ENCODE measurements around the gene UHRF2. TPM values are rescaled to one million over a fixed set of nuclear protein-coding genes. Genes with fewer than 3 reads are reported as not detected.

The UHRF2 gene
- total RNA-seq, 1 experiment from 2014 or later: 45.2 TPM

DNA sequence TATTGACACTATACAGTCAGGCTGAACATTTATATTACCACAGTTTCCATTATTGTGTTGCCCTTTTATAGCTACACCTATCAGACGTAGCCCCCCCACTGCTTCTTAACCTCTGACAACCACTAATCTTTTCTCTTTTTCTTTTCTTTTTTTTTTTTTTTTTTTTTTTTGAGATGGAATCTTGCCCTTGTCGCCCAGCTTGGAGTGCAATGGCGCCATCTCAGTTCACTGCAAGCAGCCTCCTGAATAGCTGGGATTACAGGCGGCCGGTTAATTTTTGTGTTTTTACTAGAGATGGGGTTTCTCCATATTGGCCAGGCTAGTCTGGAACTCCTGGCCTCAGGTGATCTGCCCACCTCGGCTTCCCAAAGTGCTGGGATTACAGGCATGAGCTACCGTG is 75.4 kb downstream of the UHRF2 start:
- no peak overlapping the region for H4K8ac ChIP-seq (replicated peaks; ENCODE audit: insufficient read length, low read depth, low read length)
- H3K56ac ChIP-seq (ENCODE audit: insufficient read length, low read depth, low read length): no peak overlapping the region
- H3K4ac ChIP-seq (ENCODE audit: low read depth, low read length): no peak overlapping the region
- H3K4me3 Mint-ChIP-seq: no peak overlapping the region
- WGBS (ENCODE audit: extremely low coverage, insufficient read length, low lambda C conversion rate): no CpG with 5 or more reads among the region's 7 CpGs
- no peak overlapping the region for H3K4me2 ChIP-seq (ENCODE audit: insufficient read depth, insufficient read length, low read length)
- no peak overlapping the region for H3T11ph ChIP-seq (ENCODE audit: low read length)
- no peaks in the 10 kb centered on the region for H3K27me3 Mint-ChIP-seq (ENCODE audit: low read depth)
- H2AFZ ChIP-seq (ENCODE audit: low read length): no peak overlapping the region
- no peak overlapping the region for H3K14ac ChIP-seq (ENCODE audit: insufficient read depth, low read length)
- no peak overlapping the region for H4K91ac ChIP-seq (ENCODE audit: insufficient read length, low read depth, low read length)
- DNase-seq: peak; percentile 38
- H3K4me1 ChIP-seq (ENCODE audit: insufficient read depth, low read length): no peaks in the 10 kb centered on the region
- H3K27me3 ChIP-seq (ENCODE audit: insufficient read depth, low read length): no peaks in the 10 kb centered on the region
- H2BK20ac ChIP-seq (ENCODE audit: low read depth, low read length, poor library complexity, severe bottlenecking): no peak overlapping the region
- no peaks in the 10 kb centered on the region for H3K79me2 ChIP-seq (ENCODE audit: insufficient read depth, low read length)
- no peak overlapping the region for H3K9ac ChIP-seq (ENCODE audit: extremely low read depth, insufficient read length, low read length)
- peak overlapping the region in 1 of 3 experiments; percentile 35; a peak in 1 of 7 replicates for H3K27ac Mint-ChIP-seq
- no peak overlapping the region for H2BK12ac ChIP-seq (ENCODE audit: insufficient read length, low read depth, low read length)
- H3K9me3 ChIP-seq (ENCODE audit: control insufficient read depth, low read depth, low read length): no peaks in the 10 kb centered on the region
- H2BK5ac ChIP-seq (ENCODE audit: insufficient read length, low read length): no peak overlapping the region
- H3K36me3 Mint-ChIP-seq (ENCODE audit: insufficient read depth in 1 of 3, low read depth in 3 of 3): peaks cover 6 to 30% (median 29%) of the 10 kb centered on the region in 3 experiments; a peak in 6 of 7 replicates
- no peak overlapping the region for H2AK5ac ChIP-seq (ENCODE audit: insufficient read length, low read length)
- no peaks in the 10 kb centered on the region for H3K23me2 ChIP-seq (ENCODE audit: insufficient read length, low read depth, low read length, poor library complexity, severe bottlenecking)
- H3K27ac ChIP-seq (ENCODE audit: insufficient read length, low read depth, low read length): no peak overlapping the region
- H3K23ac ChIP-seq (ENCODE audit: insufficient read length, low read depth, low read length): no peak overlapping the region
- H3K4me1 Mint-ChIP-seq: peaks cover 0 to 5% of the 10 kb centered on the region in 2 experiments; a peak in 1 of 4 replicates
- no peaks in the 10 kb centered on the region for H3K79me1 ChIP-seq (ENCODE audit: insufficient read depth, low read depth, low read length, poor library complexity, severe bottlenecking)
- no peak overlapping the region for H4K5ac ChIP-seq (ENCODE audit: insufficient read length, low read depth, low read length)
- no peak overlapping the region for H2BK15ac ChIP-seq (ENCODE audit: low read depth, low read length)
- no peak overlapping the region for H3K18ac ChIP-seq (ENCODE audit: insufficient read length, low read depth, low read length)
- no peaks in the 10 kb centered on the region for H4K20me1 ChIP-seq (ENCODE audit: control insufficient read depth, insufficient read depth, insufficient read length)
- no peaks in the 10 kb centered on the region for H3K9me3 Mint-ChIP-seq
- H2BK120ac ChIP-seq (ENCODE audit: low read depth, low read length, poor library complexity, severe bottlenecking): no peak overlapping the region
- TF ChIP-seq, protein P1, sequence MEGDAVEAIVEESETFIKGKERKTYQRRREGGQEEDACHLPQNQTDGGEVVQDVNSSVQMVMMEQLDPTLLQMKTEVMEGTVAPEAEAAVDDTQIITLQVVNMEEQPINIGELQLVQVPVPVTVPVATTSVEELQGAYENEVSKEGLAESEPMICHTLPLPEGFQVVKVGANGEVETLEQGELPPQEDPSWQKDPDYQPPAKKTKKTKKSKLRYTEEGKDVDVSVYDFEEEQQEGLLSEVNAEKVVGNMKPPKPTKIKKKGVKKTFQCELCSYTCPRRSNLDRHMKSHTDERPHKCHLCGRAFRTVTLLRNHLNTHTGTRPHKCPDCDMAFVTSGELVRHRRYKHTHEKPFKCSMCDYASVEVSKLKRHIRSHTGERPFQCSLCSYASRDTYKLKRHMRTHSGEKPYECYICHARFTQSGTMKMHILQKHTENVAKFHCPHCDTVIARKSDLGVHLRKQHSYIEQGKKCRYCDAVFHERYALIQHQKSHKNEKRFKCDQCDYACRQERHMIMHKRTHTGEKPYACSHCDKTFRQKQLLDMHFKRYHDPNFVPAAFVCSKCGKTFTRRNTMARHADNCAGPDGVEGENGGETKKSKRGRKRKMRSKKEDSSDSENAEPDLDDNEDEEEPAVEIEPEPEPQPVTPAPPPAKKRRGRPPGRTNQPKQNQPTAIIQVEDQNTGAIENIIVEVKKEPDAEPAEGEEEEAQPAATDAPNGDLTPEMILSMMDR (conservative IDR thresholded peaks at IDR 0.05): peak; percentile 47; the same call in 1 of the 3 replicates
